ENCODE measurements around the gene DPP6.

DNA sequence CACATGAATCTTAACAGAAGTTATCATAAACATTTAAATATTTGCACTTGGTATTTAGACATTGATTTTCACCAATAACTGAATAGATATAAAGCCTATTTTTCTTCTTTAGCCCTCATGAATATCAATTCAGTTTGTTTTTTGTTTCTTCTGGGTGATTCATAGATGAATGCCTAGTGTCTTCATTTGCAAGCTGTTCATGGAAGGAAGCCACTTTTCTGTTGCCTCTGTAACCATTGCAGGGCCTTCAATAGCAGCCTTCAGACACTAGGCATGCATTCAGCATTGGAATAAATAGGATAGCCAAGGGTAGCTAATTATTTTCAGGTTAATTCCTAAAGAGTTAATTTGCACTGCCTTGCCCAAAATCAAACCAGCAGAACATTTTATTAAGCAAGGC, 375.3 kb downstream of the DPP6 start:
- TF ChIP-seq POLR2A (IDR thresholded peaks at IDR 0.05; ENCODE audit: low read length) = no peak
- TF ChIP-seq GATA1 (IDR thresholded peaks at IDR 0.05; ENCODE audit: low read depth, low read length) = no peak
